H1 (cell line): ENCODE data around the gene GANAB. TPM values are rescaled to one million over a fixed set of nuclear protein-coding genes. Genes with fewer than 3 reads are reported as not detected.

ENCODE experiments used
- CTCF ChIA-PET: fragments of 300-600 bp; sonication (Branson Sonifier 250); formaldehyde crosslinking; loops from one replicate; lab custom pipeline; 2021; ENCODE audit not compliant: partially characterized antibody; lab: Charles Lee
- POLR2A ChIA-PET: fragments of 300-600 bp; sonication (Branson Sonifier 250); formaldehyde crosslinking; loops from one replicate; lab custom pipeline; 2021; ENCODE audit warnings: inconsistent platforms; ENCODE audit not compliant: partially characterized antibody; lab: Charles Lee
- DNase-seq, 2 experiments: peaks; one replicate each; pipeline versions ENCODE4 v3.0.0 to v3.0.0-alpha.2; 2010 to 2022; ENCODE audit warnings: low spot score in 2 of 2, low read depth in 1 of 2, mixed read lengths in 1 of 2
- FAIRE-seq: peaks from 2 replicates; lab custom pipeline; 2011; peaks lifted over from hg19 to GRCh38; lab: Jason Lieb, UNC
- H2AFZ ChIP-seq: 2 replicates; pipeline ENCODE4 v1.8.1; 2012; ENCODE audit warnings: low read length, inconsistent platforms
- H2AK5ac ChIP-seq: 2 replicates; pipeline ENCODE4 v1.6.1; 2013; ENCODE audit warnings: low read depth, low read length
- H2BK120ac ChIP-seq: replicated peaks from 2 replicates; pipeline ENCODE3; 2013; ENCODE audit warnings: low read depth, low read length, inconsistent platforms
- H2BK12ac ChIP-seq: 2 replicates; pipeline ENCODE4 v1.6.1; 2013; ENCODE audit warnings: low read depth, low read length
- H2BK15ac ChIP-seq: 2 replicates; pipeline ENCODE4 v1.6.1; 2013; ENCODE audit warnings: low read length
- H2BK20ac ChIP-seq: 2 replicates; pipeline ENCODE4 v1.6.1; 2013; ENCODE audit warnings: low read length
- H2BK5ac ChIP-seq: 2 replicates; pipeline ENCODE4 v1.6.1; 2013; ENCODE audit warnings: low read depth, low read length
- H3K14ac ChIP-seq: 2 replicates; pipeline ENCODE4 v1.6.1; 2013; ENCODE audit warnings: inconsistent platforms; ENCODE audit not compliant: insufficient read length
- H3K18ac ChIP-seq: 2 replicates; pipeline ENCODE4 v1.6.1; 2013; ENCODE audit warnings: low read length; ENCODE audit errors: extremely low read depth
- H3K23ac ChIP-seq: 2 replicates; pipeline ENCODE4 v1.6.1; 2013; ENCODE audit warnings: inconsistent platforms; ENCODE audit not compliant: insufficient read length
- H3K23me2 ChIP-seq: 2 replicates; pipeline ENCODE4 v1.6.1; 2013; ENCODE audit warnings: low read depth, low read length
- H3K27ac ChIP-seq: 2 replicates; pipeline ENCODE4 v1.6.1; 2011; ENCODE audit warnings: low read depth, low read length, inconsistent platforms
- H3K27me3 ChIP-seq, 4 experiments: replicated peaks in 1 of 4; 1 replicate in 1 of 4; 2 replicates in 3 of 4; pipeline versions ENCODE4 v1.6.1 to v1.8.1; 2011 to 2013; ENCODE audit warnings: low read length in 3 of 4, mild to moderate bottlenecking in 3 of 4, inconsistent platforms in 2 of 4, mixed read lengths in 2 of 4, moderate library complexity in 1 of 4; ENCODE audit not compliant: control insufficient read depth in 3 of 4, insufficient read depth in 3 of 4; ENCODE audit errors: extremely low read depth in 1 of 4
- H3K36me3 ChIP-seq, 4 experiments: 2 replicates each; pipeline versions ENCODE4 v1.6.1 to v1.8.1; 2011 to 2013; ENCODE audit warnings: mild to moderate bottlenecking in 4 of 4, low read length in 3 of 4, moderate library complexity in 2 of 4, control low read depth in 1 of 4, inconsistent platforms in 1 of 4; ENCODE audit not compliant: insufficient read depth in 4 of 4, control insufficient read depth in 2 of 4
- H3K4ac ChIP-seq: replicated peaks from 2 replicates; pipeline ENCODE3; 2013; ENCODE audit warnings: low read length, low read depth, mixed read lengths, inconsistent platforms; ENCODE audit not compliant: insufficient read length
- H3K4me1 ChIP-seq, 4 experiments: replicated peaks in 1 of 4; 1 replicate in 1 of 4; 2 replicates in 3 of 4; pipeline versions ENCODE4 v1.6.1 to v1.8.1; 2011 to 2013; ENCODE audit warnings: low read length in 3 of 4, inconsistent platforms in 2 of 4, mixed read lengths in 1 of 4; ENCODE audit not compliant: insufficient read depth in 4 of 4, control insufficient read depth in 3 of 4
- H3K4me2 ChIP-seq, 2 experiments: 2 replicates each; pipeline versions ENCODE4 v1.6.1 to v1.8.1; 2011 to 2013; ENCODE audit warnings: low read depth in 2 of 2, low read length in 2 of 2, control low read depth in 1 of 2, inconsistent platforms in 1 of 2, mild to moderate bottlenecking in 1 of 2; ENCODE audit not compliant: insufficient read depth in 1 of 2
- H3K4me3 ChIP-seq, 4 experiments: fragments of 200-600, 300-600 bp in 1 of 4; sonication (generic), shearing (Covaris generic), sonication (Bioruptor Twin) in 1 of 4; 2 replicates each; pipeline versions ENCODE4 v1.5.1 to v1.8.1; 2011 to 2016; ENCODE audit warnings: low read length in 4 of 4, low read depth in 3 of 4, control low read depth in 2 of 4, inconsistent platforms in 2 of 4, mild to moderate bottlenecking in 2 of 4, mixed read lengths in 1 of 4, moderate library complexity in 1 of 4; ENCODE audit not compliant: insufficient read depth in 2 of 4; ENCODE audit errors: extremely low read depth in 1 of 4
- H3K56ac ChIP-seq: replicated peaks from 2 replicates; pipeline ENCODE3; 2013; ENCODE audit warnings: low read depth, mild to moderate bottlenecking, mixed read lengths, low read length, inconsistent platforms; ENCODE audit not compliant: insufficient read length
- H3K79me1 ChIP-seq: 2 replicates; pipeline ENCODE4 v1.6.1; 2013; ENCODE audit warnings: low read depth, low read length, control low read depth
- H3K79me2 ChIP-seq, 2 experiments: 2 replicates each; pipeline versions ENCODE4 v1.6.1 to v1.8.1; 2012 to 2013; ENCODE audit warnings: low read length in 2 of 2, mild to moderate bottlenecking in 2 of 2, inconsistent platforms in 1 of 2; ENCODE audit not compliant: insufficient read depth in 2 of 2, control insufficient read depth in 1 of 2
- H3K9ac ChIP-seq, 4 experiments: replicated peaks in 1 of 4; 1 replicate in 1 of 4; 2 replicates in 3 of 4; pipeline versions ENCODE4 v1.6.1 to v1.8.1; 2011 to 2013; ENCODE audit warnings: low read depth in 3 of 4, low read length in 3 of 4, control low read depth in 2 of 4, mild to moderate bottlenecking in 2 of 4, moderate library complexity in 2 of 4, inconsistent platforms in 1 of 4; ENCODE audit errors: extremely low read depth in 1 of 4
- H3K9me3 ChIP-seq, 2 experiments: 2 replicates each; pipeline versions ENCODE4 v1.6.1 to v1.8.1; 2012 to 2013; ENCODE audit warnings: mild to moderate bottlenecking in 2 of 2, moderate library complexity in 2 of 2, control low read depth in 1 of 2, inconsistent platforms in 1 of 2, low read depth in 1 of 2, low read length in 1 of 2, mixed read lengths in 1 of 2; ENCODE audit not compliant: insufficient read depth in 2 of 2
- H4K20me1 ChIP-seq, 2 experiments: replicated peaks in 1 of 2; 2 replicates each; pipeline versions ENCODE3 to v1.8.1; 2011 to 2013; ENCODE audit warnings: inconsistent platforms in 2 of 2, low read length in 2 of 2, mild to moderate bottlenecking in 1 of 2; ENCODE audit not compliant: insufficient read depth in 2 of 2, control insufficient read depth in 1 of 2
- H4K5ac ChIP-seq: 2 replicates; pipeline ENCODE4 v1.6.1; 2013; ENCODE audit warnings: low read length, low read depth, mixed read lengths, inconsistent platforms; ENCODE audit not compliant: insufficient read length
- H4K8ac ChIP-seq: 2 replicates; pipeline ENCODE4 v1.8.0; 2013; ENCODE audit warnings: mild to moderate bottlenecking, moderate library complexity, low read length, inconsistent platforms; ENCODE audit not compliant: insufficient read depth; ENCODE audit errors: extremely low read depth
- H4K91ac ChIP-seq: replicated peaks from 2 replicates; pipeline ENCODE3; 2013; ENCODE audit warnings: low read length, mixed read lengths, inconsistent platforms; ENCODE audit not compliant: insufficient read length
- POLR2A ChIP-seq, 2 experiments: IDR thresholded peaks; 1 replicate in 1 of 2; 2 replicates in 1 of 2; pipeline ENCODE4 v1.6.1; 2011; ENCODE audit warnings: low read depth in 2 of 2, low read length in 2 of 2, mild to moderate bottlenecking in 2 of 2; ENCODE audit errors: control extremely low read depth in 1 of 2
- SIRT6 ChIP-seq: IDR thresholded peaks from one replicate; pipeline ENCODE4 v1.7.1; 2012; ENCODE audit warnings: low read length, inconsistent platforms
- WGBS, 2 experiments: shearing (Covaris generic) in 1 of 2; methylation state at CpG; one replicate each; pipeline versions ENCODE4 v1.1.6 to v1.1.7; 2013 to 2015; ENCODE audit warnings: low lambda C conversion rate in 2 of 2, mixed read lengths in 2 of 2, inconsistent platforms in 1 of 2, low coverage in 1 of 2, missing lambda C conversion rate in 1 of 2; ENCODE audit not compliant: insufficient replicate concordance in 2 of 2, insufficient coverage in 1 of 2, insufficient read length in 1 of 2; ENCODE audit errors: extremely low coverage in 1 of 2, missing lambda C conversion rate in 1 of 2; 5-methylcytosine and 5-hydroxymethylcytosine counted together
- polyA plus RNA-seq, 7 experiments: library from polyadenylated mRNA; depleted of rRNA in 3 of 7; stranded (reverse) in 5 of 7; unstranded in 2 of 7; fragments of >200 nt in 5 of 7; fragments of 200-250 nt in 2 of 7; gene quantifications; 1 replicate in 5 of 7; 2 replicates in 1 of 7; 4 replicates in 1 of 7; pipeline versions ENCODE4 v1.2.1 to v1.2.3, GENCODE V29; 2011 to 2013; ENCODE audit warnings: missing spikeins in 2 of 7, mixed read lengths in 2 of 7
- total RNA-seq: library from RNA; stranded (reverse); fragmentation: NEBNext Ultra II Directional; extraction: Animal tissue kit (Norgen Biotek cat#: 25700); gene quantifications from 2 replicates; pipeline ENCODE4 v1.2.1, GENCODE V29; 2021
- TF ChIP-seq, protein P1 (sequence below): IDR thresholded peaks from 2 replicates; pipeline ENCODE4 v1.6.1; 2011; ENCODE audit warnings: low read length, improper control_type of control experiment

The GANAB gene
- total and polyA plus RNA-seq, 2 of the 8 experiments (the other 6 are each of a cell fraction or from before 2014, with no cell fraction given): 289 to 330 TPM

DNA sequence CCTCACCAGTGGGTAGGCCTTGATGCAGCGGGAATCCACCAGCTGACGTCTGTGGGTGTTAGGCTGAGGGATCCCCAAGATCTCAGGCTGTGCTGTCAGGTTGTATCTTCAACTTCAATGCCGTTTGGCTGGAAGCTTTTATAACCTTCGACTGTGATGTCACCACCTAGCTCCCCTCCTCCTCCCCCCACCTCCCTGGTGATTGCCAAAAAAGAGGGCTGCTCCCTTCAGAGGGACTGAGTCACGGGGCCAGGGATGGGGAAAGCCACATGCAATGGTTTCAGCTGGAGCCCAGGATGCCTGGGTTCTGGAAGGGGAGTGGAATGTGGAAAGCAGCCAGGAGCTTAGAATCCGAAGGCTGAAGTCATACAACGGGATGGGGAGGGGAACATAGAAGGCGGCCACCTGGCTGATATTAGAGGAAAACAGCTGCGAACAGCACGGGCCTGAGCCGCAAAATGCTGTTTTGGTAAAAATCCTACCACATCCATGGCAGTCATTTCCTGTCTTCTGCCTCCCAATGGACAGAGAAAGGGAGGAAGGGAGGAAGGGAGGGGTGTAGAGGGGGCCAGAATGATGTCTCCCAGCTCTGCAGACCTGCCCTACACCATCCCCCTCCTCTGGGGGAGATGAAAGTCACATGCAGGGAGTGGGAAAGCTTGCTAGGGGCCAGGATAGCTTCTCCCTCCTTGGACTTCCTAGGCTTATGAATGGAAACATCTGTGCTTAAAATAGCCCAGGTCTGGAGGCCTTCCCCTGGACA, 43.2 kb upstream of the GANAB start, which contains the start of gene LRRN4CL:
LRRN4CL (minus strand) TSS at position 110 of the 763 bp plus-strand sequence. CDS start 1,022 bp downstream, outside the sequence.
- H4K8ac ChIP-seq: peak within 1 kb of the TSS; percentile 88; the same call in 1 of the 2 replicates
- H3K27ac ChIP-seq: no peak within 1 kb of the TSS
- peaks cover 0 to 6% of the 10 kb centered on the region in 2 experiments for H4K20me1 ChIP-seq
- no peak within 1 kb of the TSS for H3K23ac ChIP-seq
- H3K23me2 ChIP-seq: no peaks in the 10 kb centered on the region
- H2BK15ac ChIP-seq: no peak within 1 kb of the TSS
- no peak within 1 kb of the TSS for H3K14ac ChIP-seq
- H2AFZ ChIP-seq: no peak within 1 kb of the TSS
- H4K91ac ChIP-seq: no peak within 1 kb of the TSS
- FAIRE-seq (no peak), DNase-seq (no peak)
- no peaks in the 10 kb centered on the region for H3K27me3 ChIP-seq
- no peaks in the 10 kb centered on the region for H3K79me2 ChIP-seq
- no peak within 1 kb of the TSS; a peak in 1 of 4 replicates for H3K4me2 ChIP-seq
- no peak within 1 kb of the TSS for H3K4ac ChIP-seq
- H2BK120ac ChIP-seq: no peak within 1 kb of the TSS
- no peak within 1 kb of the TSS for H2BK12ac ChIP-seq
- no peak within 1 kb of the TSS for H3K56ac ChIP-seq
- CTCF ChIA-PET: interaction anchor here (0.6 to 10.3 kb wide), 17 partner anchors 7 to 146 kb away, joined by 3 to 114 read pairs (median 4); partner anchors contain the start of genes BSCL2, C11orf98, CSKMT and GNG3
- no peak within 1 kb of the TSS for H4K5ac ChIP-seq
- H2BK20ac ChIP-seq: no peak within 1 kb of the TSS
- peaks cover 0 to 4% (median 0%) of the 10 kb centered on the region in 4 experiments; a peak in 2 of 7 replicates for H3K4me1 ChIP-seq
- 86% methylated on average over 11 of the region's 11 CpGs; no CpG with 5 or more reads in 1 of the 2 experiments for WGBS, 2 experiments
- H2AK5ac ChIP-seq: no peak within 1 kb of the TSS
- H3K9me3 ChIP-seq: no peaks in the 10 kb centered on the region
- H3K79me1 ChIP-seq: no peaks in the 10 kb centered on the region
- POLR2A ChIA-PET: interaction anchor here (0.6 to 61.4 kb wide), 14 partner anchors 11 to 166 kb away, joined by 3 to 2041 read pairs (median 4); partner anchors contain the start of genes AHNAK, B3GAT3, BSCL2 and C11orf98
- no peak within 1 kb of the TSS for H3K18ac ChIP-seq
- H3K9ac ChIP-seq: peak within 1 kb of the TSS in 1 of 4 experiments; percentile 50; a peak in 1 of 7 replicates
- peaks cover 11 to 29% (median 25%) of the 10 kb centered on the region in 4 experiments; a peak in 6 of 8 replicates for H3K36me3 ChIP-seq
- H2BK5ac ChIP-seq: no peak within 1 kb of the TSS
- H3K4me3 ChIP-seq: no peak within 1 kb of the TSS
- TF ChIP-seq POLR2A (IDR thresholded peaks at IDR 0.05; ENCODE audit: control extremely low read depth in 1 of 2, low read depth in 2 of 2, low read length in 2 of 2): no peak
- TF ChIP-seq SIRT6: no peak
- TF ChIP-seq, protein P1, sequence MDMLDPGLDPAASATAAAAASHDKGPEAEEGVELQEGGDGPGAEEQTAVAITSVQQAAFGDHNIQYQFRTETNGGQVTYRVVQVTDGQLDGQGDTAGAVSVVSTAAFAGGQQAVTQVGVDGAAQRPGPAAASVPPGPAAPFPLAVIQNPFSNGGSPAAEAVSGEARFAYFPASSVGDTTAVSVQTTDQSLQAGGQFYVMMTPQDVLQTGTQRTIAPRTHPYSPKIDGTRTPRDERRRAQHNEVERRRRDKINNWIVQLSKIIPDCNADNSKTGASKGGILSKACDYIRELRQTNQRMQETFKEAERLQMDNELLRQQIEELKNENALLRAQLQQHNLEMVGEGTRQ: no peak
